ENCODE data around the gene NNT.

DNA sequence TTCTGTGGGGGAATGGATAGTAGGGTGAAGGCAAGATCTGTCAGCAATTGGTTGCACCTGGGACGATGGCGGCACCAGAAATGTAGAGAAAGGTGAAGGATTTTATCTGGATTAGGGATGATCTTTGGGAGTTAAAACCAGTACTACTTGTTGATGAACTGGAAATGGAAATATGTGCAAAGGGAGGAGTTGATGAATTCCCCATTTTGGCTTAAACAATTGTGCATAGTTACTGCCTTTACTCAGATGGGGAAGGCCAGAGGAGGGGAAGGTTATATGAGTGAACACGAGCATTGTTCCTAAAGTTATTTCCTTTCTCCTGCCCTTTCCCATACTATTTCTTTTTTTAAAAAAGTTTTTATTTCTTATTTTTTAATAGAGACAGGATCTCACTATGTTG lies 19.1 kb downstream of the NNT start:
- TF ChIP-seq TAF1 (IDR thresholded peaks at IDR 0.05; ENCODE audit: control insufficient read depth, extremely low read depth, insufficient read depth, low read length, severe bottlenecking) = no peak
- TF ChIP-seq, protein P1, sequence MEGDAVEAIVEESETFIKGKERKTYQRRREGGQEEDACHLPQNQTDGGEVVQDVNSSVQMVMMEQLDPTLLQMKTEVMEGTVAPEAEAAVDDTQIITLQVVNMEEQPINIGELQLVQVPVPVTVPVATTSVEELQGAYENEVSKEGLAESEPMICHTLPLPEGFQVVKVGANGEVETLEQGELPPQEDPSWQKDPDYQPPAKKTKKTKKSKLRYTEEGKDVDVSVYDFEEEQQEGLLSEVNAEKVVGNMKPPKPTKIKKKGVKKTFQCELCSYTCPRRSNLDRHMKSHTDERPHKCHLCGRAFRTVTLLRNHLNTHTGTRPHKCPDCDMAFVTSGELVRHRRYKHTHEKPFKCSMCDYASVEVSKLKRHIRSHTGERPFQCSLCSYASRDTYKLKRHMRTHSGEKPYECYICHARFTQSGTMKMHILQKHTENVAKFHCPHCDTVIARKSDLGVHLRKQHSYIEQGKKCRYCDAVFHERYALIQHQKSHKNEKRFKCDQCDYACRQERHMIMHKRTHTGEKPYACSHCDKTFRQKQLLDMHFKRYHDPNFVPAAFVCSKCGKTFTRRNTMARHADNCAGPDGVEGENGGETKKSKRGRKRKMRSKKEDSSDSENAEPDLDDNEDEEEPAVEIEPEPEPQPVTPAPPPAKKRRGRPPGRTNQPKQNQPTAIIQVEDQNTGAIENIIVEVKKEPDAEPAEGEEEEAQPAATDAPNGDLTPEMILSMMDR (IDR thresholded peaks at IDR 0.05 in 2 of 3, conservative IDR thresholded peaks at IDR 0.05 in 1 of 3; ENCODE audit: insufficient read depth in 2 of 3, low read depth in 1 of 3, low read length in 3 of 3) = no peak
- TF ChIP-seq DNMT1 (IDR thresholded peaks at IDR 0.05) = no peak
- TF ChIP-seq LEF1 (IDR thresholded peaks at IDR 0.05) = no peak
- TF ChIP-seq SIN3A (IDR thresholded peaks at IDR 0.05; ENCODE audit: borderline replicate concordance in 2 of 2, control insufficient read depth in 1 of 2, low read depth in 2 of 2, low read length in 2 of 2) = no peak
- no peak for TF ChIP-seq POLR2A (conservative IDR thresholded peaks at IDR 0.05)
- TF ChIP-seq, protein P2, sequence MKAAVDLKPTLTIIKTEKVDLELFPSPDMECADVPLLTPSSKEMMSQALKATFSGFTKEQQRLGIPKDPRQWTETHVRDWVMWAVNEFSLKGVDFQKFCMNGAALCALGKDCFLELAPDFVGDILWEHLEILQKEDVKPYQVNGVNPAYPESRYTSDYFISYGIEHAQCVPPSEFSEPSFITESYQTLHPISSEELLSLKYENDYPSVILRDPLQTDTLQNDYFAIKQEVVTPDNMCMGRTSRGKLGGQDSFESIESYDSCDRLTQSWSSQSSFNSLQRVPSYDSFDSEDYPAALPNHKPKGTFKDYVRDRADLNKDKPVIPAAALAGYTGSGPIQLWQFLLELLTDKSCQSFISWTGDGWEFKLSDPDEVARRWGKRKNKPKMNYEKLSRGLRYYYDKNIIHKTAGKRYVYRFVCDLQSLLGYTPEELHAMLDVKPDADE (conservative IDR thresholded peaks at IDR 0.05; ENCODE audit: control insufficient read depth, low read depth, low read length) = no peak
- no peak for TF ChIP-seq RNF2 (IDR thresholded peaks at IDR 0.05)
- TF ChIP-seq ZC3H11A (IDR thresholded peaks at IDR 0.05; ENCODE audit: low read depth, low read length) = no peak
- TF ChIP-seq TRIM24 (IDR thresholded peaks at IDR 0.05) = no peak
- TF ChIP-seq TCF7L2 (IDR thresholded peaks at IDR 0.05; ENCODE audit: low read depth, low read length) = no peak

All from K562 (cell line).